GM23338 (cell line): ENCODE results near the gene XRCC5. TPM values are rescaled to one million over a fixed set of nuclear protein-coding genes. Genes with fewer than 3 reads are reported as not detected.

ENCODE experiments used
- ATAC-seq: fragments of 200-7000 bp; cut with Tn5 transposase; 3 replicates; pipeline ENCODE4 v1.9.1; 2020
- DNase-seq: peaks from one replicate; pipeline ENCODE4 v3.0.0-alpha.2; 2015; ENCODE audit warnings: low spot score
- H2AFZ ChIP-seq: fragments of 200-600 bp; sonication (generic); 2 replicates; pipeline ENCODE4 v1.8.0; 2016; ENCODE audit warnings: antibody characterized with exemption, mild to moderate bottlenecking, moderate library complexity
- H3F3A ChIP-seq: fragments of 200-600 bp; sonication (generic); replicated peaks from 2 replicates; pipeline ENCODE4 v1.8.0; 2017; ENCODE audit warnings: antibody characterized with exemption, mixed run types, low read depth
- H3K27ac ChIP-seq: fragments of 200-600 bp; sonication (generic); 2 replicates; pipeline ENCODE4 v1.6.1; 2016; ENCODE audit warnings: low read depth
- H3K27me3 ChIP-seq: fragments of 200-600 bp; sonication (generic); 2 replicates; pipeline ENCODE4 v1.8.0; 2016; ENCODE audit warnings: mild to moderate bottlenecking, mixed run types, moderate library complexity; ENCODE audit not compliant: insufficient read depth
- H3K36me3 ChIP-seq: fragments of 200-600 bp; sonication (generic); 2 replicates; pipeline ENCODE4 v1.8.0; 2016; ENCODE audit warnings: mild to moderate bottlenecking; ENCODE audit not compliant: insufficient read depth
- H3K4me1 ChIP-seq: fragments of 200-600 bp; sonication (generic); 2 replicates; pipeline ENCODE4 v1.8.0; 2016; ENCODE audit warnings: mild to moderate bottlenecking, moderate library complexity; ENCODE audit not compliant: insufficient read depth
- H3K4me2 ChIP-seq: fragments of 200-600 bp; sonication (generic); 2 replicates; pipeline ENCODE4 v1.7.1; 2017; ENCODE audit warnings: mixed run types
- H3K4me3 ChIP-seq: fragments of 200-600 bp; sonication (generic); 2 replicates; pipeline ENCODE4 v1.6.1; 2016; ENCODE audit warnings: mixed run types
- H3K79me2 ChIP-seq: fragments of 200-600 bp; sonication (generic); replicated peaks from 2 replicates; pipeline ENCODE4 v1.8.0; 2017; ENCODE audit warnings: mild to moderate bottlenecking; ENCODE audit not compliant: insufficient read depth
- H3K9me2 ChIP-seq: fragments of 200-600 bp; sonication (generic); 2 replicates; pipeline ENCODE4 v1.8.0; 2017; ENCODE audit not compliant: insufficient read depth
- H4K20me1 ChIP-seq: fragments of 200-600 bp; sonication (generic); replicated peaks from 2 replicates; pipeline ENCODE4 v1.8.0; 2017; ENCODE audit warnings: mild to moderate bottlenecking; ENCODE audit not compliant: insufficient read depth
- H3K27ac Mint-ChIP-seq: 2 replicates; pipeline ENCODE4 v1.8.0; 2020; ENCODE audit warnings: inconsistent platforms, mild to moderate bottlenecking, moderate library complexity, mixed read lengths
- H3K27me3 Mint-ChIP-seq: 3 replicates; pipeline ENCODE4 v1.8.0; 2022; ENCODE audit warnings: low read depth, mild to moderate bottlenecking, moderate library complexity, mixed read lengths, inconsistent platforms; ENCODE audit not compliant: insufficient read depth, poor library complexity
- H3K36me3 Mint-ChIP-seq: 3 replicates; pipeline ENCODE4 v1.8.0; 2021; ENCODE audit warnings: low read depth, mild to moderate bottlenecking, inconsistent platforms, moderate library complexity, mixed read lengths
- H3K4me1 Mint-ChIP-seq: 3 replicates; pipeline ENCODE4 v1.8.0; 2020; ENCODE audit warnings: mild to moderate bottlenecking, inconsistent platforms, mixed read lengths
- H3K4me3 Mint-ChIP-seq: 3 replicates; pipeline ENCODE4 v1.8.0; 2021; ENCODE audit warnings: moderate library complexity, mild to moderate bottlenecking, inconsistent platforms, mixed read lengths
- H3K9me3 Mint-ChIP-seq: 3 replicates; pipeline ENCODE4 v1.8.0; 2020; ENCODE audit warnings: moderate library complexity, mild to moderate bottlenecking, inconsistent platforms, mixed read lengths
- CTCF ChIP-seq, 2 experiments: fragments of 200-600 bp in 1 of 2; sonication (generic) in 1 of 2; conservative IDR thresholded peaks; 2 replicates each; pipeline versions ENCODE4 v1.5.1 to v1.6.1; 2016 to 2017; ENCODE audit warnings: antibody characterized with exemption in 2 of 2, low read depth in 2 of 2, mild to moderate bottlenecking in 2 of 2, moderate library complexity in 1 of 2
- EZH2 ChIP-seq: fragments of 200-600 bp; sonication (generic); IDR thresholded peaks from one replicate; pipeline ENCODE4 v1.8.0; 2017; ENCODE audit warnings: antibody characterized with exemption, mild to moderate bottlenecking, low read depth; ENCODE audit not compliant: unreplicated experiment
- EZH2phosphoT487 ChIP-seq: fragments of 200-600 bp; sonication (generic); IDR thresholded peaks from one replicate; pipeline ENCODE4 v1.8.1; 2018; ENCODE audit warnings: antibody characterized with exemption; ENCODE audit not compliant: unreplicated experiment
- JUNB ChIP-seq: IDR thresholded peaks from one replicate; pipeline ENCODE4 v1.6.1; 2016; ENCODE audit warnings: antibody characterized with exemption; ENCODE audit not compliant: unreplicated experiment
- STAT1 ChIP-seq: IDR thresholded peaks from one replicate; pipeline ENCODE4 v1.6.1; 2016; ENCODE audit warnings: antibody characterized with exemption; ENCODE audit not compliant: unreplicated experiment
- ZNF114 ChIP-seq: fragments of 250-450 bp; sonication (Bioruptor Pico); IDR thresholded peaks from 2 replicates; pipeline ENCODE4 v1.5.0; 2020; ENCODE audit warnings: mild to moderate bottlenecking, moderate library complexity
- ZNF331 ChIP-seq: fragments of 250-450 bp; sonication (Bioruptor Pico); IDR thresholded peaks from 2 replicates; pipeline ENCODE4 v1.5.0; 2020; ENCODE audit warnings: low read depth, mild to moderate bottlenecking, moderate library complexity
- polyA plus RNA-seq: library from polyadenylated mRNA; unstranded; fragments of >200 nt; fragmentation: Nextera tagmentation; extraction: Ambion mirVana; gene quantifications from 2 replicates; pipeline ENCODE4 v1.2.1, GENCODE V29; 2016
- total RNA-seq: library from RNA; depleted of rRNA; stranded (reverse); fragments of >200 nt; shearing (Covaris generic); gene quantifications from 2 replicates; pipeline ENCODE4 v1.2.3, GENCODE V29; 2014
- TF ChIP-seq, protein P1 (sequence below): fragments of 250-450 bp; sonication (Bioruptor Pico); IDR thresholded peaks from 2 replicates; pipeline ENCODE4 v1.5.0; 2020; ENCODE audit warnings: mild to moderate bottlenecking, moderate library complexity
- TF ChIP-seq, protein P2 (sequence below): IDR thresholded peaks from one replicate; pipeline ENCODE4 v1.6.1; 2018; ENCODE audit warnings: antibody characterized with exemption; ENCODE audit not compliant: unreplicated experiment
- TF ChIP-seq, protein P3 (sequence below): IDR thresholded peaks from 2 replicates; pipeline ENCODE4 v1.6.1; 2016; ENCODE audit warnings: antibody characterized with exemption

XRCC5 gene
- total and polyA plus RNA-seq, 2 experiments from 2014 or later = 499 to 524 TPM

- Histone ChIP-seq H3K4me1 (peaks cover 4% of the 10 kb centered on the region), H3K9me2 (no peaks in the 10 kb centered on the region), H2AFZ (no peak overlapping the region), H3K4me3 (no peak overlapping the region), H3K27ac (peak overlapping the region; percentile 72; the same call in 1 of the 2 replicates), H3K4me2 (no peak overlapping the region), H3K27me3 (no peaks in the 10 kb centered on the region), H3K36me3 (peaks cover 21% of the 10 kb centered on the region), H3K79me2 (peaks cover 98% of the 10 kb centered on the region), H3F3A (no peaks in the 10 kb centered on the region), H4K20me1 (peaks cover 43% of the 10 kb centered on the region)
- Mint-ChIP-seq H3K27ac (no peak overlapping the region), H3K4me1 (peaks cover 39% of the 10 kb centered on the region), H3K9me3 (no peaks in the 10 kb centered on the region), H3K4me3 (no peak overlapping the region), H3K36me3 (peaks cover 65% of the 10 kb centered on the region), H3K27me3 (peaks cover 4% of the 10 kb centered on the region)
- DNase-seq (no peak), ATAC-seq (no peak)
- no peak for TF ChIP-seq EZH2phosphoT487
- TF ChIP-seq STAT1 = no peak
- TF ChIP-seq ZNF114 (CRISPR knock-in tag) = no peak
- TF ChIP-seq CTCF (conservative IDR thresholded peaks at IDR 0.05; ENCODE audit: low read depth in 2 of 2) = no peak
- no peak for TF ChIP-seq ZNF331 (CRISPR knock-in tag)
- no peak for TF ChIP-seq EZH2
- TF ChIP-seq JUNB = no peak
Measured at GRCh38 chr2:216179015-216179414, 69.9 kb downstream of the XRCC5 start.

DNA sequence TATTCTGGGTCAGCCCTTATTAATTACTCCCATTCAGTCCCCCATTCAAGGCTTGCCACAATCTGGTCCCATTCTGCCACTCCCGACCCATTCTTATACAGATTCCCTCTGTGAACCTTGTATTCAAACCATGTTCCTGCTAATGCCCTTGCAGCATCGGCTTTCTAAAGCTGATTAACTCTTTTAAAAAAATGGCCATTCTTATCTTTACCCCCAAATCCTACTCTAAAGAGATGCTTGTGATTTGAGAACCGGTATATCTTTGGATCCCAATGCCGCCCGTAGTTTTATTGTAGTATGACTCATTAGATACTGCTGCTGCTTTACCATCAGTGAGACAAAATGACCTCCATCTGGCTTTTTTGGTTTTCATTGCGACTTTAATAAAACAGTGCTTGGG, 72.2 kb downstream of the XRCC5 start:
- Mint-ChIP-seq H3K4me1 (peaks cover 55% of the 10 kb centered on the region), H3K27me3 (peaks cover 2% of the 10 kb centered on the region), H3K36me3 (peaks cover 49% of the 10 kb centered on the region), H3K27ac (no peak overlapping the region), H3K9me3 (no peaks in the 10 kb centered on the region), H3K4me3 (no peak overlapping the region)
- ATAC-seq (peak; percentile 46), DNase-seq (no peak)
- Histone ChIP-seq H3K36me3 (peaks cover 12% of the 10 kb centered on the region), H3K4me2 (no peak overlapping the region; the same call in 1 of the 2 replicates), H3K9me2 (no peaks in the 10 kb centered on the region), H3K4me1 (peaks cover 9% of the 10 kb centered on the region), H3K27me3 (no peaks in the 10 kb centered on the region), H3K4me3 (no peak overlapping the region), H3K27ac (no peak overlapping the region), H3F3A (no peaks in the 10 kb centered on the region), H3K79me2 (peaks cover 98% of the 10 kb centered on the region), H4K20me1 (peaks cover 47% of the 10 kb centered on the region), H2AFZ (no peak overlapping the region)
- TF ChIP-seq, protein P1, sequence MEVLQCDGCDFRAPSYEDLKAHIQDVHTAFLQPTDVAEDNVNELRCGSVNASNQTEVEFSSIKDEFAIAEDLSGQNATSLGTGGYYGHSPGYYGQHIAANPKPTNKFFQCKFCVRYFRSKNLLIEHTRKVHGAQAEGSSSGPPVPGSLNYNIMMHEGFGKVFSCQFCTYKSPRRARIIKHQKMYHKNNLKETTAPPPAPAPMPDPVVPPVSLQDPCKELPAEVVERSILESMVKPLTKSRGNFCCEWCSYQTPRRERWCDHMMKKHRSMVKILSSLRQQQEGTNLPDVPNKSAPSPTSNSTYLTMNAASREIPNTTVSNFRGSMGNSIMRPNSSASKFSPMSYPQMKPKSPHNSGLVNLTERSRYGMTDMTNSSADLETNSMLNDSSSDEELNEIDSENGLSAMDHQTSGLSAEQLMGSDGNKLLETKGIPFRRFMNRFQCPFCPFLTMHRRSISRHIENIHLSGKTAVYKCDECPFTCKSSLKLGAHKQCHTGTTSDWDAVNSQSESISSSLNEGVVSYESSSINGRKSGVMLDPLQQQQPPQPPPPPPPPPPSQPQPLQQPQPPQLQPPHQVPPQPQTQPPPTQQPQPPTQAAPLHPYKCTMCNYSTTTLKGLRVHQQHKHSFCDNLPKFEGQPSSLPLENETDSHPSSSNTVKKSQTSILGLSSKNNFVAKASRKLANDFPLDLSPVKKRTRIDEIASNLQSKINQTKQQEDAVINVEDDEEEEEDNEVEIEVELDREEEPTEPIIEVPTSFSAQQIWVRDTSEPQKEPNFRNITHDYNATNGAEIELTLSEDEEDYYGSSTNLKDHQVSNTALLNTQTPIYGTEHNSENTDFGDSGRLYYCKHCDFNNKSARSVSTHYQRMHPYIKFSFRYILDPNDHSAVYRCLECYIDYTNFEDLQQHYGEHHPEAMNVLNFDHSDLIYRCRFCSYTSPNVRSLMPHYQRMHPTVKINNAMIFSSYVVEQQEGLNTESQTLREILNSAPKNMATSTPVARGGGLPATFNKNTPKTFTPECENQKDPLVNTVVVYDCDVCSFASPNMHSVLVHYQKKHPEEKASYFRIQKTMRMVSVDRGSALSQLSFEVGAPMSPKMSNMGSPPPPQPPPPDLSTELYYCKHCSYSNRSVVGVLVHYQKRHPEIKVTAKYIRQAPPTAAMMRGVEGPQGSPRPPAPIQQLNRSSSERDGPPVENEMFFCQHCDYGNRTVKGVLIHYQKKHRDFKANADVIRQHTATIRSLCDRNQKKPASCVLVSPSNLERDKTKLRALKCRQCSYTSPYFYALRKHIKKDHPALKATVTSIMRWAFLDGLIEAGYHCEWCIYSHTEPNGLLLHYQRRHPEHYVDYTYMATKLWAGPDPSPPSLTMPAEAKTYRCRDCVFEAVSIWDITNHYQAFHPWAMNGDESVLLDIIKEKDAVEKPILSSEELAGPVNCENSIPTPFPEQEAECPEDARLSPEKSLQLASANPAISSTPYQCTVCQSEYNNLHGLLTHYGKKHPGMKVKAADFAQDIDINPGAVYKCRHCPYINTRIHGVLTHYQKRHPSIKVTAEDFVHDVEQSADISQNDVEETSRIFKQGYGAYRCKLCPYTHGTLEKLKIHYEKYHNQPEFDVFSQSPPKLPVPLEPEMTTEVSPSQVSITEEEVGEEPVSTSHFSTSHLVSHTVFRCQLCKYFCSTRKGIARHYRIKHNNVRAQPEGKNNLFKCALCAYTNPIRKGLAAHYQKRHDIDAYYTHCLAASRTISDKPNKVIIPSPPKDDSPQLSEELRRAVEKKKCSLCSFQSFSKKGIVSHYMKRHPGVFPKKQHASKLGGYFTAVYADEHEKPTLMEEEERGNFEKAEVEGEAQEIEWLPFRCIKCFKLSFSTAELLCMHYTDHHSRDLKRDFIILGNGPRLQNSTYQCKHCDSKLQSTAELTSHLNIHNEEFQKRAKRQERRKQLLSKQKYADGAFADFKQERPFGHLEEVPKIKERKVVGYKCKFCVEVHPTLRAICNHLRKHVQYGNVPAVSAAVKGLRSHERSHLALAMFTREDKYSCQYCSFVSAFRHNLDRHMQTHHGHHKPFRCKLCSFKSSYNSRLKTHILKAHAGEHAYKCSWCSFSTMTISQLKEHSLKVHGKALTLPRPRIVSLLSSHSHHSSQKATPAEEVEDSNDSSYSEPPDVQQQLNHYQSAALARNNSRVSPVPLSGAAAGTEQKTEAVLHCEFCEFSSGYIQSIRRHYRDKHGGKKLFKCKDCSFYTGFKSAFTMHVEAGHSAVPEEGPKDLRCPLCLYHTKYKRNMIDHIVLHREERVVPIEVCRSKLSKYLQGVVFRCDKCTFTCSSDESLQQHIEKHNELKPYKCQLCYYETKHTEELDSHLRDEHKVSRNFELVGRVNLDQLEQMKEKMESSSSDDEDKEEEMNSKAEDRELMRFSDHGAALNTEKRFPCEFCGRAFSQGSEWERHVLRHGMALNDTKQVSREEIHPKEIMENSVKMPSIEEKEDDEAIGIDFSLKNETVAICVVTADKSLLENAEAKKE (CRISPR knock-in tag) = no peak
- TF ChIP-seq, protein P2, sequence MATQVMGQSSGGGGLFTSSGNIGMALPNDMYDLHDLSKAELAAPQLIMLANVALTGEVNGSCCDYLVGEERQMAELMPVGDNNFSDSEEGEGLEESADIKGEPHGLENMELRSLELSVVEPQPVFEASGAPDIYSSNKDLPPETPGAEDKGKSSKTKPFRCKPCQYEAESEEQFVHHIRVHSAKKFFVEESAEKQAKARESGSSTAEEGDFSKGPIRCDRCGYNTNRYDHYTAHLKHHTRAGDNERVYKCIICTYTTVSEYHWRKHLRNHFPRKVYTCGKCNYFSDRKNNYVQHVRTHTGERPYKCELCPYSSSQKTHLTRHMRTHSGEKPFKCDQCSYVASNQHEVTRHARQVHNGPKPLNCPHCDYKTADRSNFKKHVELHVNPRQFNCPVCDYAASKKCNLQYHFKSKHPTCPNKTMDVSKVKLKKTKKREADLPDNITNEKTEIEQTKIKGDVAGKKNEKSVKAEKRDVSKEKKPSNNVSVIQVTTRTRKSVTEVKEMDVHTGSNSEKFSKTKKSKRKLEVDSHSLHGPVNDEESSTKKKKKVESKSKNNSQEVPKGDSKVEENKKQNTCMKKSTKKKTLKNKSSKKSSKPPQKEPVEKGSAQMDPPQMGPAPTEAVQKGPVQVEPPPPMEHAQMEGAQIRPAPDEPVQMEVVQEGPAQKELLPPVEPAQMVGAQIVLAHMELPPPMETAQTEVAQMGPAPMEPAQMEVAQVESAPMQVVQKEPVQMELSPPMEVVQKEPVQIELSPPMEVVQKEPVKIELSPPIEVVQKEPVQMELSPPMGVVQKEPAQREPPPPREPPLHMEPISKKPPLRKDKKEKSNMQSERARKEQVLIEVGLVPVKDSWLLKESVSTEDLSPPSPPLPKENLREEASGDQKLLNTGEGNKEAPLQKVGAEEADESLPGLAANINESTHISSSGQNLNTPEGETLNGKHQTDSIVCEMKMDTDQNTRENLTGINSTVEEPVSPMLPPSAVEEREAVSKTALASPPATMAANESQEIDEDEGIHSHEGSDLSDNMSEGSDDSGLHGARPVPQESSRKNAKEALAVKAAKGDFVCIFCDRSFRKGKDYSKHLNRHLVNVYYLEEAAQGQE = no peak
- TF ChIP-seq, protein P3, sequence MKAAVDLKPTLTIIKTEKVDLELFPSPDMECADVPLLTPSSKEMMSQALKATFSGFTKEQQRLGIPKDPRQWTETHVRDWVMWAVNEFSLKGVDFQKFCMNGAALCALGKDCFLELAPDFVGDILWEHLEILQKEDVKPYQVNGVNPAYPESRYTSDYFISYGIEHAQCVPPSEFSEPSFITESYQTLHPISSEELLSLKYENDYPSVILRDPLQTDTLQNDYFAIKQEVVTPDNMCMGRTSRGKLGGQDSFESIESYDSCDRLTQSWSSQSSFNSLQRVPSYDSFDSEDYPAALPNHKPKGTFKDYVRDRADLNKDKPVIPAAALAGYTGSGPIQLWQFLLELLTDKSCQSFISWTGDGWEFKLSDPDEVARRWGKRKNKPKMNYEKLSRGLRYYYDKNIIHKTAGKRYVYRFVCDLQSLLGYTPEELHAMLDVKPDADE = no peak
